ENCODE measurements around the gene CXXC5. TPM values are rescaled to one million over a fixed set of nuclear protein-coding genes. Genes with fewer than 3 reads are reported as not detected.

The CXXC5 gene
- total RNA-seq, 2 donors from 2014 or later = 1.2 to 1.9 TPM

GRCh38 chr5:139650031-139650688 is 2.0 kb downstream of the CXXC5 start:
- peak in 1 of 2 donors; percentile 46 for DNase-seq

GRCh38 chr5:139650689-139651042 is 2.5 kb downstream of the CXXC5 start:
- Mint-ChIP-seq H3K9me3 (no peaks in the 10 kb centered on the region), H3K4me3 (peak overlapping the region; percentile 61 to 93), H3K27me3 (ENCODE audit: low read depth) (peaks cover 74% of the 10 kb centered on the region), H3K4me1 (ENCODE audit: low read depth) (peaks cover 45% of the 10 kb centered on the region), H3K27ac (no peak overlapping the region), H3K36me3 (ENCODE audit: insufficient read depth in 2 of 2) (peaks cover 0 to 1% of the 10 kb centered on the region in 2 donors)
- DNase-seq (no peak), ATAC-seq (replicated peaks in 1 of 2) (no peak)

More at GRCh38 chr5:139650031-139650688, 2.0 kb downstream of the CXXC5 start:
- Mint-ChIP-seq H3K27ac (no peak overlapping the region), H3K36me3 (ENCODE audit: insufficient read depth in 2 of 2) (peaks cover 0 to 1% of the 10 kb centered on the region in 2 donors), H3K4me1 (ENCODE audit: low read depth) (peaks cover 45% of the 10 kb centered on the region), H3K27me3 (ENCODE audit: low read depth) (peaks cover 79% of the 10 kb centered on the region), H3K9me3 (no peaks in the 10 kb centered on the region), H3K4me3 (peak overlapping the region; percentile 92 to 93)
- ATAC-seq (replicated peaks in 1 of 2) = no peak

- Mint-ChIP-seq H3K36me3 (ENCODE audit: insufficient read depth in 2 of 2) (peaks cover 0 to 1% of the 10 kb centered on the region in 2 donors), H3K27ac (no peak overlapping the region), H3K4me1 (ENCODE audit: low read depth) (peaks cover 45% of the 10 kb centered on the region), H3K4me3 (peak overlapping the region; percentile 17 to 93), H3K27me3 (ENCODE audit: low read depth) (peaks cover 68% of the 10 kb centered on the region), H3K9me3 (no peaks in the 10 kb centered on the region)
- DNase-seq (no peak), ATAC-seq (replicated peaks in 1 of 2) (no peak)
These were observed 3.1 kb downstream of the CXXC5 start for GRCh38 chr5:139651043-139651834.

- peaks cover 47% of the 10 kb centered on the region for H3K4me1 Mint-ChIP-seq (ENCODE audit: low read depth)
- peak; percentile 63 to 72 for DNase-seq
- H3K27me3 Mint-ChIP-seq (ENCODE audit: low read depth) = peaks cover 59% of the 10 kb centered on the region
- H3K27ac Mint-ChIP-seq = peak overlapping the region; percentile 5
- peak; percentile 43 to 46 for ATAC-seq (replicated peaks in 1 of 2)
- peak overlapping the region; percentile 23 to 31 for H3K4me3 Mint-ChIP-seq
- no peaks in the 10 kb centered on the region for H3K9me3 Mint-ChIP-seq
- H3K36me3 Mint-ChIP-seq (ENCODE audit: insufficient read depth in 2 of 2) = peaks cover 0 to 1% of the 10 kb centered on the region in 2 donors
These were observed 4.0 kb downstream of the CXXC5 start for GRCh38 chr5:139651853-139652787.

GRCh38 chr5:139652788-139653241 is 4.7 kb downstream of the CXXC5 start:
- Mint-ChIP-seq H3K4me1 (ENCODE audit: low read depth) (peaks cover 45% of the 10 kb centered on the region), H3K36me3 (ENCODE audit: insufficient read depth in 2 of 2) (peaks cover 0 to 1% of the 10 kb centered on the region in 2 donors), H3K4me3 (peak overlapping the region; percentile 3 to 23), H3K9me3 (no peaks in the 10 kb centered on the region), H3K27me3 (ENCODE audit: low read depth) (peaks cover 52% of the 10 kb centered on the region), H3K27ac (no peak overlapping the region)
- ATAC-seq (replicated peaks in 1 of 2) (peak in 1 of 2 donors; percentile 8), DNase-seq (no peak)

GRCh38 chr5:139653616-139654015 is 5.5 kb downstream of the CXXC5 start:
- Mint-ChIP-seq H3K4me1 (ENCODE audit: low read depth) (peaks cover 44% of the 10 kb centered on the region), H3K36me3 (ENCODE audit: insufficient read depth in 2 of 2) (peaks cover 0 to 1% of the 10 kb centered on the region in 2 donors), H3K27ac (no peak overlapping the region), H3K4me3 (no peak overlapping the region), H3K9me3 (no peaks in the 10 kb centered on the region), H3K27me3 (ENCODE audit: low read depth) (peaks cover 51% of the 10 kb centered on the region)
- no peak for ATAC-seq (replicated peaks in 1 of 2)
- DNase-seq = no peak

- no peak for DNase-seq
- Mint-ChIP-seq H3K27me3 (ENCODE audit: low read depth) (peaks cover 48% of the 10 kb centered on the region), H3K27ac (no peak overlapping the region), H3K4me3 (no peak overlapping the region), H3K4me1 (ENCODE audit: low read depth) (peaks cover 41% of the 10 kb centered on the region), H3K9me3 (no peaks in the 10 kb centered on the region), H3K36me3 (ENCODE audit: insufficient read depth in 2 of 2) (peaks cover 0 to 1% of the 10 kb centered on the region in 2 donors)
- ATAC-seq (replicated peaks in 1 of 2) = no peak
These were observed 6.3 kb downstream of the CXXC5 start for GRCh38 chr5:139654464-139654863.

GRCh38 chr5:139654871-139655491 is 6.8 kb downstream of the CXXC5 start:
- Mint-ChIP-seq H3K4me3 (no peak overlapping the region), H3K9me3 (no peaks in the 10 kb centered on the region), H3K36me3 (ENCODE audit: insufficient read depth in 2 of 2) (no peaks in the 10 kb centered on the region), H3K4me1 (ENCODE audit: low read depth) (peaks cover 36% of the 10 kb centered on the region), H3K27ac (no peak overlapping the region), H3K27me3 (ENCODE audit: low read depth) (peaks cover 43% of the 10 kb centered on the region)
- no peak for DNase-seq
- no peak for ATAC-seq (replicated peaks in 1 of 2)

- Mint-ChIP-seq H3K4me3 (no peak overlapping the region), H3K27ac (no peak overlapping the region)
These were observed 7.7 kb downstream of the CXXC5 start for GRCh38 chr5:139655727-139656271.

GRCh38 chr5:139657363-139658321 is 9.5 kb downstream of the CXXC5 start:
- H3K27ac Mint-ChIP-seq = no peak overlapping the region
- no peak for DNase-seq
- no peak for ATAC-seq (replicated peaks in 1 of 2)
- no peaks in the 10 kb centered on the region for H3K9me3 Mint-ChIP-seq
- peaks cover 16% of the 10 kb centered on the region for H3K4me1 Mint-ChIP-seq (ENCODE audit: low read depth)
- no peaks in the 10 kb centered on the region for H3K36me3 Mint-ChIP-seq (ENCODE audit: insufficient read depth in 2 of 2)
- H3K4me3 Mint-ChIP-seq = no peak overlapping the region
- H3K27me3 Mint-ChIP-seq (ENCODE audit: low read depth) = peaks cover 19% of the 10 kb centered on the region

More at GRCh38 chr5:139655727-139656271, 7.7 kb downstream of the CXXC5 start:
- no peak for ATAC-seq (replicated peaks in 1 of 2)
- DNase-seq = no peak
- H3K27me3 Mint-ChIP-seq (ENCODE audit: low read depth) = peaks cover 38% of the 10 kb centered on the region
- H3K4me1 Mint-ChIP-seq (ENCODE audit: low read depth) = peaks cover 31% of the 10 kb centered on the region
- no peaks in the 10 kb centered on the region for H3K36me3 Mint-ChIP-seq (ENCODE audit: insufficient read depth in 2 of 2)
- H3K9me3 Mint-ChIP-seq = no peaks in the 10 kb centered on the region

GRCh38 chr5:139658501-139658927 is 10.4 kb downstream of the CXXC5 start:
- no peaks in the 10 kb centered on the region for H3K36me3 Mint-ChIP-seq (ENCODE audit: insufficient read depth in 2 of 2)
- H3K27me3 Mint-ChIP-seq (ENCODE audit: low read depth) = peaks cover 11% of the 10 kb centered on the region
- ATAC-seq (replicated peaks in 1 of 2) = no peak
- no peaks in the 10 kb centered on the region for H3K9me3 Mint-ChIP-seq
- H3K4me3 Mint-ChIP-seq = no peak overlapping the region
- peaks cover 7% of the 10 kb centered on the region for H3K4me1 Mint-ChIP-seq (ENCODE audit: low read depth)
- H3K27ac Mint-ChIP-seq = no peak overlapping the region
- DNase-seq = no peak
